ENCODE data around the gene TYSND1. TPM values are rescaled to one million over a fixed set of nuclear protein-coding genes. Genes with fewer than 3 reads are reported as not detected.
"Not testable (repeated sequence)": the region's sequence is repeated elsewhere in the genome, so short reads cannot be mapped to it uniquely, and the experiment has no call there.

TYSND1 gene
- total RNA-seq, 1 experiment from 2014 or later = 29.8 TPM

- no peak overlapping the region for H3K27ac Mint-ChIP-seq (ENCODE audit: unreplicated experiment)
- Histone ChIP-seq H3K9me3 (no peaks in the 10 kb centered on the region), H3K4me1 (peaks cover 6% of the 10 kb centered on the region), H3K27me3 (replicated peaks; ENCODE audit: control insufficient read depth, insufficient read depth, low read length) (no peaks in the 10 kb centered on the region), H3K36me3 (ENCODE audit: control insufficient read depth, insufficient read depth, low read length) (peaks cover 5% of the 10 kb centered on the region; the same call in 1 of the 2 replicates), H3K4me3 (ENCODE audit: low read depth, low read length) (no peak overlapping the region)
- H3K4me3 Mint-ChIP-seq (ENCODE audit: unreplicated experiment) = no peak overlapping the region
- H3K4me1 Mint-ChIP-seq (ENCODE audit: low read depth, unreplicated experiment) = peaks cover 35% of the 10 kb centered on the region
- no TSS peak for BruUV-seq (replicated peaks)
- POLR2A ChIA-PET = interaction anchor here (1.2 to 1.8 kb wide), 2 partner anchors 10 to 14 kb away, joined by 4 to 10 read pairs; partner anchors contain the start of genes SAR1A and TYSND1
- no peak for DNase-seq
- peaks cover 91% of the 10 kb centered on the region for H3K36me3 Mint-ChIP-seq (ENCODE audit: insufficient read depth, unreplicated experiment)
- CTCF ChIA-PET = no interaction called here
- intact Hi-C loops (cut with micrococcal nuclease; ENCODE audit: unreplicated experiment) = no loop called here
- H3K27me3 Mint-ChIP-seq (ENCODE audit: insufficient read depth, unreplicated experiment) = no peaks in the 10 kb centered on the region
- TF ChIP-seq CTCF (IDR thresholded peaks at IDR 0.05; ENCODE audit: insufficient read depth in 1 of 2, low read depth in 1 of 2, low read length in 1 of 2, severe bottlenecking in 1 of 2, unreplicated experiment in 1 of 2) = no peak
- H3K9me3 Mint-ChIP-seq (ENCODE audit: unreplicated experiment) = no peaks in the 10 kb centered on the region
These were observed 14.3 kb upstream of the TYSND1 start for GRCh38 chr10:70160798-70161197.

GRCh38 chr10:70159366-70159765, 12.9 kb upstream of the TYSND1 start:
- intact Hi-C loops (cut with micrococcal nuclease; ENCODE audit: unreplicated experiment); DNase-seq; H3K27me3 ChIP-seq (replicated peaks; ENCODE audit: control insufficient read depth, insufficient read depth, low read length); H3K36me3 ChIP-seq (ENCODE audit: control insufficient read depth, insufficient read depth, low read length); H3K27ac Mint-ChIP-seq (ENCODE audit: unreplicated experiment); POLR2A ChIA-PET; H3K9me3 Mint-ChIP-seq (ENCODE audit: unreplicated experiment); BruUV-seq (replicated peaks); H3K4me3 ChIP-seq (ENCODE audit: low read depth, low read length); H3K27me3 Mint-ChIP-seq (ENCODE audit: insufficient read depth, unreplicated experiment); H3K4me3 Mint-ChIP-seq (ENCODE audit: unreplicated experiment); H3K9me3 ChIP-seq: not testable (repeated sequence)
- Mint-ChIP-seq H3K36me3 (ENCODE audit: insufficient read depth, unreplicated experiment) (peaks cover 93% of the 10 kb centered on the region), H3K4me1 (ENCODE audit: low read depth, unreplicated experiment) (peaks cover 50% of the 10 kb centered on the region)
- peaks cover 19% of the 10 kb centered on the region for H3K4me1 ChIP-seq
- CTCF ChIA-PET = interaction anchor here (0.5 to 1.2 kb wide), 2 partner anchors 13 to 1678 kb away, joined by 3 to 5 read pairs; partner anchors contain the start of gene TYSND1

GRCh38 chr10:70158113-70158512, 11.6 kb upstream of the TYSND1 start:
- DNase-seq = no peak
- Mint-ChIP-seq H3K36me3 (ENCODE audit: insufficient read depth, unreplicated experiment) (peaks cover 93% of the 10 kb centered on the region), H3K27me3 (ENCODE audit: insufficient read depth, unreplicated experiment) (no peaks in the 10 kb centered on the region), H3K4me1 (ENCODE audit: low read depth, unreplicated experiment) (peaks cover 38% of the 10 kb centered on the region), H3K9me3 (ENCODE audit: unreplicated experiment) (no peaks in the 10 kb centered on the region), H3K27ac (ENCODE audit: unreplicated experiment) (no peak overlapping the region), H3K4me3 (ENCODE audit: unreplicated experiment) (no peak overlapping the region)
- ChIA-PET POLR2A (no interaction called here), CTCF (interaction anchor here (0.7 to 3.8 kb wide), 2 partner anchors 12 to 62 kb away, joined by 3 to 26 read pairs; partner anchors contain the start of gene TYSND1)
- H3K27me3 ChIP-seq (replicated peaks; ENCODE audit: control insufficient read depth, insufficient read depth, low read length) = no peaks in the 10 kb centered on the region
- TF ChIP-seq CTCF (IDR thresholded peaks at IDR 0.05; ENCODE audit: insufficient read depth in 1 of 2, low read depth in 1 of 2, low read length in 1 of 2, severe bottlenecking in 1 of 2, unreplicated experiment in 1 of 2) = no peak
- H3K4me3 ChIP-seq (ENCODE audit: low read depth, low read length) = no peak overlapping the region
- peaks cover 19% of the 10 kb centered on the region for H3K4me1 ChIP-seq
- H3K36me3 ChIP-seq (ENCODE audit: control insufficient read depth, insufficient read depth, low read length) = peaks cover 6% of the 10 kb centered on the region; the same call in 1 of the 2 replicates
- H3K9me3 ChIP-seq = no peaks in the 10 kb centered on the region
- intact Hi-C loops (cut with micrococcal nuclease; ENCODE audit: unreplicated experiment) = no loop called here
- BruUV-seq (replicated peaks) = no TSS peak

All from Caco-2 (cell line).